ENCODE results near the gene RSF1. TPM values are rescaled to one million over a fixed set of nuclear protein-coding genes. Genes with fewer than 3 reads are reported as not detected.

Gene RSF1, protein sequence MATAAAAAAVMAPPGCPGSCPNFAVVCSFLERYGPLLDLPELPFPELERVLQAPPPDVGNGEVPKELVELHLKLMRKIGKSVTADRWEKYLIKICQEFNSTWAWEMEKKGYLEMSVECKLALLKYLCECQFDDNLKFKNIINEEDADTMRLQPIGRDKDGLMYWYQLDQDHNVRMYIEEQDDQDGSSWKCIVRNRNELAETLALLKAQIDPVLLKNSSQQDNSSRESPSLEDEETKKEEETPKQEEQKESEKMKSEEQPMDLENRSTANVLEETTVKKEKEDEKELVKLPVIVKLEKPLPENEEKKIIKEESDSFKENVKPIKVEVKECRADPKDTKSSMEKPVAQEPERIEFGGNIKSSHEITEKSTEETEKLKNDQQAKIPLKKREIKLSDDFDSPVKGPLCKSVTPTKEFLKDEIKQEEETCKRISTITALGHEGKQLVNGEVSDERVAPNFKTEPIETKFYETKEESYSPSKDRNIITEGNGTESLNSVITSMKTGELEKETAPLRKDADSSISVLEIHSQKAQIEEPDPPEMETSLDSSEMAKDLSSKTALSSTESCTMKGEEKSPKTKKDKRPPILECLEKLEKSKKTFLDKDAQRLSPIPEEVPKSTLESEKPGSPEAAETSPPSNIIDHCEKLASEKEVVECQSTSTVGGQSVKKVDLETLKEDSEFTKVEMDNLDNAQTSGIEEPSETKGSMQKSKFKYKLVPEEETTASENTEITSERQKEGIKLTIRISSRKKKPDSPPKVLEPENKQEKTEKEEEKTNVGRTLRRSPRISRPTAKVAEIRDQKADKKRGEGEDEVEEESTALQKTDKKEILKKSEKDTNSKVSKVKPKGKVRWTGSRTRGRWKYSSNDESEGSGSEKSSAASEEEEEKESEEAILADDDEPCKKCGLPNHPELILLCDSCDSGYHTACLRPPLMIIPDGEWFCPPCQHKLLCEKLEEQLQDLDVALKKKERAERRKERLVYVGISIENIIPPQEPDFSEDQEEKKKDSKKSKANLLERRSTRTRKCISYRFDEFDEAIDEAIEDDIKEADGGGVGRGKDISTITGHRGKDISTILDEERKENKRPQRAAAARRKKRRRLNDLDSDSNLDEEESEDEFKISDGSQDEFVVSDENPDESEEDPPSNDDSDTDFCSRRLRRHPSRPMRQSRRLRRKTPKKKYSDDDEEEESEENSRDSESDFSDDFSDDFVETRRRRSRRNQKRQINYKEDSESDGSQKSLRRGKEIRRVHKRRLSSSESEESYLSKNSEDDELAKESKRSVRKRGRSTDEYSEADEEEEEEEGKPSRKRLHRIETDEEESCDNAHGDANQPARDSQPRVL (N-terminal part only)
- total RNA-seq (2014; rRNA removed; shearing (Covaris generic)) (33.5 and 56.9 TPM in 2 replicates), total RNA-seq (2022) (75.6 and 78.8 TPM in 2 replicates), Bru-seq, nascent RNA (percentile 90 among the genes with signal in this experiment), BruChase-seq, experiment 1, labeled RNA remaining after a 6-hour chase (percentile 83 among the genes with signal in this experiment), BruChase-seq, experiment 2, labeled RNA remaining after a 2-hour chase (percentile 87 among the genes with signal in this experiment)
- long read RNA-seq, full-length matches to known transcripts = 41 of 71 reads
- long read RNA-seq, partial matches to known transcripts = 5 of 71 reads
- long read RNA-seq, other reads (novel, unspliced or antisense) = 25 of 71 reads

DNA sequence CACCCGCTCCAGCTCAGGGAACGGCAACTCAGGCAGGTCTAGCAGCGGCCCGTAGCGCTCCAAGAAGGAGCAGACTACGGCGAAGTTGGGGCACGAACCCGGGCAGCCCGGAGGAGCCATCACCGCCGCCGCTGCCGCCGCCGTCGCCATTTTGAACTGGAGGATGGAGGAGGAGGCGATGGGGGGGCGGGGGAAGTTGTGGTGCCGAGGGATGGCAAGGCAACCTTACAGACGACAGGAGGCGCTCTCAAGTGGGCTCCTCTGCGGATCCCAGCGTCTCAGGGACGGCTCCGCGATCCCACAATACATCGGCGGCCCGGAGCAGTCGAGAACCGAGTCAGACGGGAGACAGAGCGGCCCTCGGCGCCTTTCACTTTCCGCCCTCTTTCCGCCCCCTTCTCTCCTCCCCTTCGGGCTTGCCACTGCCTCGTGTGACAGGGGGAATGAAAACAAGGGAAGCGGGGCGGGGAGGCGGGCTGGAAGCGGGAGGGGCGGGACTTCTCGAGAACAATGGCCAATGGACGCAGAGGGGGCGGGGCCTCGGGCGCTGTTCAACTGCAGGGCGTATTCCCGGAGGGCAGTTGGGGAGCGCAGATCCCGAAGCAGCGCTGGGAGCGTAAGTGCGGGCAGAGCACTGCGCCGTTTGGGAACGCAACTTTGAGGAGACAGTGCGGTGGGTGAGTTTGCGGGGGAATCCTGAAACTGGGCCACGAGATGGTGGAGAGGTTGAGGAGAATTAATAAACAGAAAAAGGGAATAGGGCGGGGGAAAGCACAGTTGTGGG is at the start of gene RSF1, which contains the start of gene AAMDC:
Gene RSF1 (minus strand): TSS at position 158 of the 784 bp plus-strand sequence. CDS start 8 bp downstream, at position 150.
Gene AAMDC (plus strand): TSS at position 580 of the 784 bp plus-strand sequence. CDS start 21,353 bp downstream, outside the sequence.
- Histone ChIP-seq H3K36me3 (ENCODE audit: insufficient read depth, low read length) (peaks cover 26% of the 10 kb centered on the region), H4K20me1 (ENCODE audit: insufficient read depth, low read length) (peaks cover 16% of the 10 kb centered on the region; the same call in 1 of the 2 replicates), H3K9me2 (ENCODE audit: insufficient read depth, low read length) (no peaks in the 10 kb centered on the region), H3K27ac (ENCODE audit: low read depth, low read length, poor library complexity, severe bottlenecking) (peak within 1 kb of the TSS; percentile 85), H3K4me3 (ENCODE audit: low read depth, low read length, poor library complexity, severe bottlenecking) (peak within 1 kb of the TSS; percentile 97), H3K4me2 (ENCODE audit: low read length) (peak within 1 kb of the TSS; percentile 88), H3K4me1 (ENCODE audit: insufficient read depth, low read length, poor library complexity, severe bottlenecking) (peaks cover 13% of the 10 kb centered on the region), H3K79me2 (ENCODE audit: insufficient read depth, low read depth, low read length) (peaks cover 46% of the 10 kb centered on the region), H2AFZ (ENCODE audit: low read length) (peak within 1 kb of the TSS; percentile 87), H3K9me3 (ENCODE audit: low read length) (peaks cover 6% of the 10 kb centered on the region; the same call in 1 of the 2 replicates)
- TF ChIP-seq, protein P1, sequence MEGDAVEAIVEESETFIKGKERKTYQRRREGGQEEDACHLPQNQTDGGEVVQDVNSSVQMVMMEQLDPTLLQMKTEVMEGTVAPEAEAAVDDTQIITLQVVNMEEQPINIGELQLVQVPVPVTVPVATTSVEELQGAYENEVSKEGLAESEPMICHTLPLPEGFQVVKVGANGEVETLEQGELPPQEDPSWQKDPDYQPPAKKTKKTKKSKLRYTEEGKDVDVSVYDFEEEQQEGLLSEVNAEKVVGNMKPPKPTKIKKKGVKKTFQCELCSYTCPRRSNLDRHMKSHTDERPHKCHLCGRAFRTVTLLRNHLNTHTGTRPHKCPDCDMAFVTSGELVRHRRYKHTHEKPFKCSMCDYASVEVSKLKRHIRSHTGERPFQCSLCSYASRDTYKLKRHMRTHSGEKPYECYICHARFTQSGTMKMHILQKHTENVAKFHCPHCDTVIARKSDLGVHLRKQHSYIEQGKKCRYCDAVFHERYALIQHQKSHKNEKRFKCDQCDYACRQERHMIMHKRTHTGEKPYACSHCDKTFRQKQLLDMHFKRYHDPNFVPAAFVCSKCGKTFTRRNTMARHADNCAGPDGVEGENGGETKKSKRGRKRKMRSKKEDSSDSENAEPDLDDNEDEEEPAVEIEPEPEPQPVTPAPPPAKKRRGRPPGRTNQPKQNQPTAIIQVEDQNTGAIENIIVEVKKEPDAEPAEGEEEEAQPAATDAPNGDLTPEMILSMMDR (conservative IDR thresholded peaks at IDR 0.05; ENCODE audit: low read length) = peak; percentile 73
- TF ChIP-seq EZH2phosphoT487 (IDR thresholded peaks at IDR 0.05; ENCODE audit: borderline replicate concordance, low read depth, low read length) = no peak
- no TSS peak for BruUV-seq (replicated peaks)
- ChIA-PET CTCF (ENCODE audit: unreplicated experiment) (interaction anchor here (0.8 to 1.1 kb wide), 2 partner anchors 174 to 179 kb away, joined by 3 read pairs; no protein-coding TSS in a partner anchor), POLR2A (interaction anchor here (0.9 to 2.3 kb wide), 2 partner anchors 174 to 179 kb away, joined by 3 to 11 read pairs; partner anchors contain the start of gene INTS4)
- intact Hi-C loops (cut with micrococcal nuclease; ENCODE audit: unreplicated experiment) = loop anchor here (1.0 to 2.0 kb wide), 3 partner anchors 44 to 184 kb away; partner anchors contain the start of genes CLNS1A and INTS4
- peak; percentile 96 for DNase-seq (ENCODE audit: low spot score)

DNA sequence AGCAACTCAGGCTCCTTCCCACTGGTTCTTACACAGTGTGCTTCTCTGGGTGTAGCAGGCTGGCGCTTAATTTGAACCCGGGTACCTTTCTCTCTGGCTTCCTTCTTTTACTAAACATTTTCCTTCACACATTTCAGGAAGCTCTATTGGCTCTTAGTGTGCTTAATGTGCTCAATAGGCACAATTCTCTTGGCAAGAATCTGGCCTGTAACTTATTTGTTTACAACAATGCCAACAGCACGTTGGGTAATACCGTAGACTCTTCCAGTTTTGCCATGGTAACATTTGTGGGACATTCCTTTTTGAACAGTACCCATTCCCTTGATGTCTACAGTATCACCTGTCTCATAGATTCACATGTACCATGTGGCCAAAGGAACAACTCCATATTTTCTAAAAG is 48.2 kb upstream of the RSF1 start:
- Histone ChIP-seq H3K27ac (ENCODE audit: low read depth, low read length, poor library complexity, severe bottlenecking) (no peak overlapping the region), H3K4me2 (ENCODE audit: low read length) (no peak overlapping the region), H3K36me3 (ENCODE audit: insufficient read depth, low read length) (peaks cover 31% of the 10 kb centered on the region), H3K4me3 (ENCODE audit: low read depth, low read length, poor library complexity, severe bottlenecking) (no peak overlapping the region), H3K4me1 (ENCODE audit: insufficient read depth, low read length, poor library complexity, severe bottlenecking) (no peaks in the 10 kb centered on the region), H2AFZ (ENCODE audit: low read length) (no peak overlapping the region), H3K9me3 (ENCODE audit: low read length) (no peaks in the 10 kb centered on the region), H3K79me2 (ENCODE audit: insufficient read depth, low read depth, low read length) (no peaks in the 10 kb centered on the region), H4K20me1 (ENCODE audit: insufficient read depth, low read length) (no peaks in the 10 kb centered on the region), H3K9me2 (ENCODE audit: insufficient read depth, low read length) (no peaks in the 10 kb centered on the region)
- intact Hi-C loops (cut with micrococcal nuclease; ENCODE audit: unreplicated experiment) = no loop called here
- POLR2A ChIA-PET = interaction anchor here (0.7 kb wide), 2 partner anchors 155 to 560 kb away, joined by 3 to 6 read pairs; no protein-coding TSS in a partner anchor
- TF ChIP-seq, protein P1 (conservative IDR thresholded peaks at IDR 0.05; ENCODE audit: low read length) = no peak
- TF ChIP-seq EZH2phosphoT487 (IDR thresholded peaks at IDR 0.05; ENCODE audit: borderline replicate concordance, low read depth, low read length) = no peak
- BruUV-seq (replicated peaks) = no TSS peak
- CTCF ChIA-PET (ENCODE audit: unreplicated experiment) = no interaction called here
- no peak for DNase-seq (ENCODE audit: low spot score)

All from OCI-LY7 (cell line).